Left lung (tissue), 10 donors: Measurements from ENCODE around the gene CAPN5. TPM values are rescaled to one million over a fixed set of nuclear protein-coding genes. Genes with fewer than 3 reads are reported as not detected.
A peak's percentile ranks its signal among the peaks of the same experiment; 100 is the strongest.

Source experiments
- ATAC-seq: fragments of 200-7000 bp; cut with Tn5 transposase; one replicate; pipeline ENCODE4 v1.9.1; 2020; ENCODE audit warnings: moderate library complexity
- DNase-seq, 4 donors: peaks; one replicate each; pipeline ENCODE4 v3.0.0-alpha.2; 2013 to 2020
- H3K27ac ChIP-seq, 2 donors: fragments of 200-600 bp; sonication (generic) in 1 of 2; one replicate each; pipeline versions ENCODE4 v1.5.0 to v1.8.0; 2020 to 2021
- H3K27me3 ChIP-seq, 2 donors: fragments of 200-600 bp; sonication (generic) in 1 of 2; one replicate each; pipeline versions ENCODE4 v1.5.0 to v1.8.0; 2020 to 2021
- H3K36me3 ChIP-seq, 2 donors: fragments of 200-600 bp; sonication (generic) in 1 of 2; one replicate each; pipeline versions ENCODE4 v1.5.0 to v1.8.0; 2020 to 2021
- H3K4me1 ChIP-seq, 2 donors: fragments of 200-600 bp; one replicate each; pipeline ENCODE4 v1.8.0; 2021
- H3K4me3 ChIP-seq, 2 donors: fragments of 200-600 bp; sonication (generic) in 1 of 2; one replicate each; pipeline versions ENCODE4 v1.5.0 to v1.8.0; 2020 to 2021; ENCODE audit warnings: mild to moderate bottlenecking in 1 of 2
- H3K9me3 ChIP-seq, 2 donors: fragments of 200-600 bp; sonication (generic) in 1 of 2; one replicate each; pipeline versions ENCODE4 v1.5.0 to v1.8.0; 2020 to 2021
- CTCF ChIP-seq, 2 donors: fragments of 200-600 bp; sonication (generic) in 1 of 2; IDR thresholded peaks; one replicate each; pipeline versions ENCODE4 v1.5.0 to v1.8.0; 2021; ENCODE audit warnings: antibody characterized with exemption in 2 of 2
- intact Hi-C, 2 donors: fragments of 100-400 bp; cut with DNase I; formaldehyde crosslinking; loops; one replicate each; pipeline versions ENCODE4 v1.11.2 to v1.14.2; 2022
- polyA plus RNA-seq, 6 donors: library from polyadenylated mRNA; unstranded; fragments of 120-200 nt; gene quantifications; one replicate each; pipeline ENCODE4 v1.2.1, GENCODE V29; 2013; ENCODE audit not compliant: insufficient read length in 6 of 6
- total RNA-seq, 2 donors: library from RNA; stranded (reverse); fragmentation: NEBNext Ultra II Directional; extraction: Animal tissue kit (Norgen Biotek cat#: 25700); gene quantifications; one replicate each; pipeline ENCODE4 v1.2.1, GENCODE V29; 2021
- donor health status: DM: no; HTN: yes; CAD: no.
- donor health status: DM: no; HTN: no; CAD: no.

Gene CAPN5
- total and polyA plus RNA-seq, 8 donors: 11.7 to 32.9 (median 24.8) TPM

GRCh38 chr11:77089004-77089545 lies 22.3 kb downstream of the CAPN5 start:
- H3K4me3 ChIP-seq: no peak overlapping the region

DNA sequence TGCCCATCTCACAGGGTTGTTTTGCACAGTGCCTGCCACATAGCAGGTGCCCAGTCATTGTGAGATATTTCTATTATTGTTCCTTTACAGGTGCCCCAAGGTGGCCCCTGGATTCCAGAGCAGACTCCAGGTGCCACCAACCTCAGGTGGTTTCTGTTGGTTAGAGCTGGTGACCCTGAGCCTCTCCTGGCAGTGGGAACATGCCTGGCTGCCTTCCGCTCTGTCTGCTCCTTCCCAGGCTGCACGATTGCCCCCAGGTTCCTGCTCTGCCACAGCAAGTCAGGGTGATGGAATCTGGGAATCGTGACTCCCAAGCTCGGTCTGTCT lies 23.2 kb downstream of the CAPN5 start:
- DNase-seq: peak in 1 of 4 donors; percentile 40
- Histone ChIP-seq H3K9me3 (no peaks in the 10 kb centered on the region), H3K27me3 (no peaks in the 10 kb centered on the region), H3K4me1 (no peaks in the 10 kb centered on the region), H3K36me3 (no peaks in the 10 kb centered on the region), H3K27ac (no peak overlapping the region), H3K4me3 (no peak overlapping the region)
- ATAC-seq: no peak
- intact Hi-C loops: no loop called here
- no peak for TF ChIP-seq CTCF (IDR thresholded peaks at IDR 0.05)

More at GRCh38 chr11:77089004-77089545, 22.3 kb downstream of the CAPN5 start:
- intact Hi-C loops: loop anchor here in 1 of 2 donors (5.0 kb wide), 1 partner anchor 42 kb away; no protein-coding TSS in a partner anchor
- no peaks in the 10 kb centered on the region for H3K9me3 ChIP-seq
- ATAC-seq: no peak
- peak in 1 of 4 donors; percentile 46 for DNase-seq
- H3K36me3 ChIP-seq: no peaks in the 10 kb centered on the region
- H3K4me1 ChIP-seq: no peaks in the 10 kb centered on the region
- no peak overlapping the region for H3K27ac ChIP-seq
- no peak for TF ChIP-seq CTCF (IDR thresholded peaks at IDR 0.05)
- H3K27me3 ChIP-seq: no peaks in the 10 kb centered on the region

DNA sequence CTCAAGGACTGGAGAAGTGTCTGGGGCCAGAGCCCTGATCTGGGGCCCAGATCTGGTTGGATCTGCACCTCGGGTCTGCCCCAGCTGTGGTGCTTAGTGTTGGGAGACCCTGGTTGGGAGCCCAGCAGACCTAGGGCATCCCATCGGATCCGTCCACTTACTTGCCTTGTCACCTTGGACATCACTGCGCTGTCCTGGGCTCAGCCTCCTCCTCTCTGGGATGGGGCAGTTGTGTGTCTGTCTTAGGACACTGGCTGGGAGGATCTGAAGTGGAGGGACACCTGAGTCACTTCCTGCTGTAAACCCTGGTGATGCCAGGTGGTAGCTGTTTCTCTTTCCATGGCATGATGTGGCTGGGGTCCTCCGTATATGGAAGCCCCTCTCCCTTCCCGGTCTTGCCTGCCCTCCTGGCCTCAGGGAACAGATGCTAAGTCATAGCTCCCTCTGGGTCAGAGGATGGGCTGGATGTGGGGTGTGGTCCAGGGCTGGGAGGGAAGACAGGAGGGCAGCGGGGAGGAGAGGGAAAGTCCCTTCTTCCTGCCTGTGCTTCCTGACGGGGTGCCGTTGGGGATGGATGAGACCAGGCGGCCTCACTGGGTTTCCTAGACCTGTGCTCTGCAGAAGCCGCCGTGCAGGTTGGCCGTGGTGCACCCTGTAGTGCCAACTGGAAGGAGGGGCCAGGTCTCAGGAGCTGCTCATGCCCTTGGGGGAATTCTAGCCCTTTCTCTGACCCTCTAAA lies 23.8 kb downstream of the CAPN5 start:
- intact Hi-C loops: no loop called here
- no peaks in the 10 kb centered on the region for H3K36me3 ChIP-seq
- ATAC-seq: no peak

GRCh38 chr11:77091146-77091940 lies 24.6 kb downstream of the CAPN5 start:
- Histone ChIP-seq H3K4me1 (no peaks in the 10 kb centered on the region), H3K27ac (no peak overlapping the region), H3K4me3 (no peak overlapping the region), H3K36me3 (no peaks in the 10 kb centered on the region), H3K9me3 (no peaks in the 10 kb centered on the region), H3K27me3 (no peaks in the 10 kb centered on the region)
- DNase-seq (peak; percentile 42 to 88 (median 73)), ATAC-seq (peak; percentile 94)
- peak; percentile 87 to 93 for TF ChIP-seq CTCF (IDR thresholded peaks at IDR 0.05)
- intact Hi-C loops: no loop called here

More for the DNA sequence above, 23.8 kb downstream of the CAPN5 start:
- Histone ChIP-seq H3K4me3 (no peak overlapping the region), H3K27me3 (no peaks in the 10 kb centered on the region), H3K27ac (no peak overlapping the region), H3K9me3 (no peaks in the 10 kb centered on the region), H3K4me1 (no peaks in the 10 kb centered on the region)
- DNase-seq: peak in 1 of 4 donors; percentile 41
- TF ChIP-seq CTCF (IDR thresholded peaks at IDR 0.05): no peak

DNA sequence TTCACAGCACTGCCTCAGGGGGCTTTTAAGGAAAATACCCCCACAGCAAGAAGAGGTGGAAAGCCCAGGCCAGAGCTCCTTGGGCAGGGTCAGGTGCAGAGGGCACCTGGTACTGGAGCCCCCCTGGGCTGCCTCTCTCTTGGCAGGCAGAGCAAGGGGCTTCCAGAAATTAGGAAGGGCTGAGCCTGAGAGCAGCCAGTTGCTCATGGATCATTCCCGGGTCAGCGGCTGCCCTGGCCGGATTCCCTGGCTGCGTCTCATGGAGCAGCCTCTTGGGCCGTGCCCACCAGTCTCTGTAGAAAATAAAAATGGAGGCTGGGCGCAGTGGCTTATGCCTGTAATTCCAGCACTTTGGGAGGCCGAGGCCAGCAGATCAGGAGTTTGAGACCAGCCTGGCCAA lies 25.6 kb downstream of the CAPN5 start:
- Histone ChIP-seq H3K9me3 (no peaks in the 10 kb centered on the region), H3K4me1 (no peaks in the 10 kb centered on the region), H3K36me3 (no peaks in the 10 kb centered on the region), H3K27ac (no peak overlapping the region), H3K27me3 (no peaks in the 10 kb centered on the region), H3K4me3 (no peak overlapping the region)
- intact Hi-C loops: no loop called here
- ATAC-seq: no peak
- DNase-seq: peak in 1 of 4 donors; percentile 46
- no peak for TF ChIP-seq CTCF (IDR thresholded peaks at IDR 0.05)
